HG02852 (cell line): Measurements from ENCODE around the gene PGAP6.
A peak's percentile ranks its signal among the peaks of the same experiment; 100 is the strongest.
"Not testable (repeated sequence)": the region's sequence is repeated elsewhere in the genome, so short reads cannot be mapped to it uniquely, and the experiment has no call there.

Experiments used
- ATAC-seq: cut with Tn5 transposase; IDR thresholded peaks from one replicate; pipeline ENCODE4 v1.9.1; 2021; ENCODE audit warnings: mild to moderate bottlenecking, moderate library complexity; ENCODE audit not compliant: unreplicated experiment

The PGAP6 gene

GRCh38 chr16:401468-402348 is 19.9 kb upstream of the PGAP6 start, which contains the start of gene DECR2:
TSS of gene DECR2 (plus strand) at chr16:401885. CDS start at chr16:401964, 79 bp downstream.
- ATAC-seq = peak; percentile 55

GRCh38 chr16:400061-400591 is 18.3 kb upstream of the PGAP6 start:
- ATAC-seq = no peak

- ATAC-seq = no peak
Measured at GRCh38 chr16:399340-400019, 17.7 kb upstream of the PGAP6 start.

- ATAC-seq = no peak
Measured at GRCh38 chr16:398561-399339, 17.0 kb upstream of the PGAP6 start.

GRCh38 chr16:397736-398332 is 16.1 kb upstream of the PGAP6 start:
- ATAC-seq = no peak

DNA sequence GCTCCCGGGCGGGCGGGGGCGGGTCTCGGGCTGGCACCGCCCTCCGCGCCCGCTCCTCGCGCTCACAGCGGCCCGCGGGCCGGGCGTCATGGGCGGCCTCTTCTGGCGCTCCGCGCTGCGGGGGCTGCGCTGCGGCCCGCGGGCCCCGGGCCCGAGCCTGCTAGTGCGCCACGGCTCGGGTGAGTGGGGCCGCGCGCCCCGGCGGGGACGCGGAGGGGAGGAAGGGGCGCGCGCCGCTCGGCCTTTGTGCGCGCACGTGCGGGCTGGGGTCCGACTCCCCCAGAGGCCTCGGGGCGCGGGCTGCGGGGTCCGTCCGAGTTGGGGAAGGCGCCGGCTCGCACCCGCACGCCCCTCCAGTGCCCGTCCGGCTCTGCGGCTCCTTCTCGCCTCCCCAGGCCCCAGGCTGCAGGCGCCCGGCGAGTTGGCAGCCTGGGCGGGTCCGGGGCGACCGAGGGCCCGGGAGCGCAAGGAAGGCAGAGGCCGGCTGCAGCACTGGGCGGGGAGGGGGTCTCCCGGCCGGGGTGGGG is 15.4 kb upstream of the PGAP6 start, which contains the start of gene NME4:
NME4 (plus strand) TSS at position 65 of the 527 bp plus-strand sequence; CDS start at position 89, 24 bp downstream.
- ATAC-seq = no peak

GRCh38 chr16:396605-397004 is 14.8 kb upstream of the PGAP6 start:
- ATAC-seq = no peak

DNA sequence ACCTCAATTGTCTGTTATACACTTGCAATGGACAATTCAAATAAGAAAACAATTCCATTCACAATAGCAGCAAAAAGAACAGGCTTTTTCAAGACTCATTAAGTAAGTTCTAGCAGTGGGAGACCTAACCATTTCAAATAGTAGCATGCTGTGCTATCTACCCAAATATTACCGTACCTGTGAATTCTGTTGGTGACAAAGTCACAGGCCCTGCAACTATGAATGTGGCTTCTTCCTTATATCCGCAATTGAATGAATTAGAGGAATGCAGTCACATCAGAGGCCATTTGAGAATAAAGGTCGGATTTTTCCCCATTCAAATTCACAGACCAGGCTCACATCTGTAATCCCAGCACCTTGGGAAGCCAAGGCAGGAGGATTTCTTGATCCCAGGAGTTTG is 14.4 kb upstream of the PGAP6 start:
- no peak for ATAC-seq

DNA sequence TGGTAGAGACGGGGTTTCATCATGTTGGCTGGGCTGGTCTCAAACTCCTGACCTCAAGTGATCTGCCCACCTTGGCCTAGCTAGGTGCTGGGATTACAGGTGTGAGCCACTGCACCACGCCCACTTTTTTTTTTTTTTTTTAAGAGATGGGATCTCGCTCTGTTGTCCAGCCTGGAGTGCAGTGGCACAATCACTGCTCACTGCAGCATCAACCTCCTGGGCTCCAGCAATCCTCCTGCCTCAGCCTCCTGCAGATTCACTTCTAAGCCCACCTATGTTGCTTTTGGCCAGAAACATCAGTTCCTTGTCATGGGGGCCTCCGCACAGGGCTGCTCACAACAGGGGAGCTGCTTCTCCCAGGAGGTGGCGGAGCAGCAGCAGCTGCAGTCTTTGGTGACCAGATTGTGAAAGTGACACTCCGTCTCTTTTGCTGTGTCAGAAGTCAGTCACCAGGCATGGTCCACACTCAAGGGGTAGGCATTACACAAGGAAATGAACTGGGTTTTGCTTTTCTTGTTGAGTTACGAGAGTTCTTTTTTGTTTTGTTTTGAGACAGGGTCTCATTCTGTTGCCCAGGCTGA is 10.8 kb upstream of the PGAP6 start:
- no peak for ATAC-seq

GRCh38 chr16:391885-392335 is 10.1 kb upstream of the PGAP6 start:
- ATAC-seq = no peak

DNA sequence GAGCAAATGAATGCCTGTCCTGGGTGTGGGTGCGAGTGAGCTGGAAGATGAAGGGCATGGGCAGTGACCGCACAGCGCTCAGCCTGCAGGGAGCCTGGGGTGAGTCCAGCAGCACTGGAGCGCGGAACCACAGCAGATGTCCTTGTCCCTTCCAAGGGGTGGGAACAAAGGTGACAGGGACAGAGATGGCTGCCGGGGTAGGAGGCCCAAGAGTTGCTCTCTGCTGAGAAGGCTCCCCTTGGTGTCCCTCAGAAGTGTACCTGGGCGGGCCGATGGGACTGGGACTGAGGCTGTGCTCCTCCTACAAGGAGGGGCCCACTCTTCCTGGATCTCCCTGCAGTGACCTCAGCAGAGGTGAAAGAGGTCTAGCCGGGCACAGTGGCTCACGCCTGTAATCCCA is 7.6 kb upstream of the PGAP6 start:
- ATAC-seq = no peak

DNA sequence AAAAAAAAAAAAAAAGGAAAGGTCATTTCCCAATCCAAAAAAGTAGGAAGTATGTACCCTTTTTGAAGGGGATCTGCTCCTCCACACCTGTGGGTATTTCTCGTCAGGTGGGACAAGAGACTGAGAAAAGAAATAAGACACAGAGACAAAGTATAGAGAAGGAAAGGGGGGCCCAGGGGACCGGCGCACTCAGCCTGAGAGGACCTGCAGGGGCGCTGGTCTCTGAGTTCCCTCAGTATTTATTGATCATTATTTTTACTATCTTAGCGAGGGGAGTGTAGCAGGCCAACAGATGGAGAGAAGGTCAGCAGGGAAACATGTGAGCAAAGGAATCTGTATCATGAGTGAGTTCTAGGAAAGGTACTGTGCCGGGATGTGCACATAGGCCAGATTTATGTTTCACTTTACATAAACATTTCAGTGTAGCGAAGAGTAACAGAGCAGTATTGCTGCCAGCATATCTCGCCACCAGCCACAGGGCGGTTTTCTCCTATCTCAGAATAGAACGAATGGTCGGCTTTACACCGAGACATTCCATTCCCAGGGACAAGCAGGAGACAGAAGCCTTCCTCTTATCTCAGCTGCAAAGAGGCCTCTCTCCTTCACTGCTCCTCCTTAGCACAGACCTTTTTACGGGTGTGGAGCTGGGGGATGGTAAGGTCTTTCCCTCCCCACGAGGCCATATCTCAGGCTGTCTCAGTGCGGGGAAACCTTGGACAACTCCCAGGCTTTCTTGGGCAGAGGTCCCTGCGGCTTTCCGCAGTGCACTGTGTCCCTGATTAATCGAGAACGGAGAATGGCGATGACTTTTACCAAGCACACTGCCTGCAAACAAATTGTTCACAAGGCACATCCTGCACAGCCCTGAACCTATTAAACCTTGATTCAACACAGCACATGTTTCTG is 6.2 kb upstream of the PGAP6 start:
- not testable (repeated sequence) for ATAC-seq

DNA sequence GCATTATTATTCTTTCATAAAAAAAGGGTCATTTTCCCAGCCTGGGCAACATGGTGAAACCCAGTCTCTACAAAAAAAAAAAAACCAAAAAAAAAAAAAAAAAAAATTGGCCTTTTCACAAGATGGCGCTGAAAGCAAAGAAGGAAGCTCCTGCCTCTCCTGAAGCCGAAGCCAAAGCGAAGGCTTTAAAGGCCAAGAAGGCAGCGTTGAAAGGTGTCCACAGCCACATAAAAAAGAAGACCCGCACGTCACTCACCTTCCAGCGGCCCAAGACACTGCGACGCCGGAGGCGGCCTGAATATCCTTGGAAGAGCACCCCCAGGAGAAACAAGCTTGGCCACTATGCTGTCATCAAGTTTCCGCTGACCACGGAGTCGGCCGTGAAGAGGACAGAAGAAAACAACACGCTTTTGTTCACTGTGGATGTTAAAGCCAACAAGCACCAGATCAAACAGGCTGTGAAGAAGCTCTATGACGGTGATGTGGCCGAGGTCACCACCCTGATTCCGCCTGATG is 4.9 kb upstream of the PGAP6 start:
- ATAC-seq = no peak

DNA sequence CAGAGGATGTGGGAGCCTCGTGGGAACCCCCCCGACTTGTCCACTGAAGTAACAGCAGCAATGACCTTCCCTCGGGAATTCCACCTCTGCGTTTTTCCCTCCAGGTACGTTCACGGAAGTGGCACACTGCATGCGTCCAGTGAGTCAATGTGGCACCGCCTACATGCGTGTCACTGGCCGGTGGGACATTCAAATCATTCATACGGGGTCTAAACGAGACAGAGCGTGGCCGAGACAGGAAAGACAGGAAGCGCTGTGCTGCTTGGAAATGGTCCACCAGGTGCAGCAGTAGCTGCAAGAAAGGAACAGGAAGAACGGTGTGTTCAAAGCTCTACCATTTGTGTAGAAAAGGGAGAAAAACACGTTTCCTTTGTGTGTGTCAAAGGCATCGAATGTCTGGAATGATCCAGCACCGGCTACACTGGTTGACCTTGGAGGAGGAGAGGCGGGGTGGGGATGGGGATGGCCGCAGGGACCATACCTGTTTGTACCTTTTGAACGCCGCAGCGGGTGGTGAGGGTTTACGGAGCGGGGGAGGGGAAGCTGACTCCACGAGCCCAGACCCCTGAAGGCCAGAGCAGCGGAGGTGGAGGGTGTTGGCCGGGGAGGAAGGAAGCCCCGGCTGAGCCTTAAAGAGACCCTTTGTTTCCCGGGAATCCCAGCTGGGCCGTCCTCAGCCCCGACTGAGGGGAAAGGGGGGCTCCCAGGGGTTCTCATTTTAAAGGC is 1.7 kb upstream of the PGAP6 start:
- no peak for ATAC-seq

DNA sequence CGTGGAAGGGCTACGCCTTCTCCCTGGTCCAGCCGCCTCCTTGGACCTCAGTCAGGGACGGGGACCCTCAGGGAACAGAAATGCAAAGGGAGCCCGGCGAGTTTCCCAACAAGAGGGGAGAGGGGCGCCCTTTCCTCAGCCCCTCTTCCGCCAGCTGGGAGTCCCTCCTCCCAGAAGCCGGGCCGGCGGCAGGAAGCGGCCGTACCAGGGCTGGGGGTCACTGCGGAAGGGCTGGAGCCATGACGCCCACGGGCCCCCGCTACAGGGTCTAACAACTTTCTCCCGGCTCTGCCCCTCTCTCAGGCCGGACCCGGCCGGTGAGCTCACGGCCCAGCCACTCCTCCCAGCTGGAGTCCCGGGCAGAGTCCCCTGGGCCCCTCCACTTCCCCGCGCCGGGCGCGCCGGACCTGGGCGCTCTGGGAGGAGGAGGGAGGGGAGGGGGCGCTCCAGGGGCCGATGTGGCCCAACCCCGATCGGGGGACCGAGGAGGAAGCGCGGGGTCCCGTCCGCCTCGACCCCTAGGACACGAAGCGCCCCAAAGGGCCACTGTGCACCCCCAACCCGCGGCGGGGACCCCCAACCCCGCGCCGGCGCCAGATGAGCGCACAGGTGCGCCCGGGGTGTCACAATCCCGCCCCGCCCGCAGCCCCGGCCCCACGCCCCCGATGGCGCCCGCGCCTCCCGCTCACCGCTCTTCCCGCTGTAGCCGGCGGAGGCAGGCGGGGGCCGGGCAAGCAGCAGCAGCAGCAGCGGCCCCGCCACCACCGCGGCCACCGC is 578 bp downstream of the PGAP6 start:
- ATAC-seq = no peak

- no peak for ATAC-seq
Measured at GRCh38 chr16:380762-381011, 1.1 kb downstream of the PGAP6 start.

- ATAC-seq = no peak
Measured at GRCh38 chr16:379961-380761, 1.6 kb downstream of the PGAP6 start.
